Caki2 (cell line): Measurements from ENCODE around the gene LRRIQ3. TPM values are rescaled to one million over a fixed set of nuclear protein-coding genes. Genes with fewer than 3 reads are reported as not detected.
"Not testable (repeated sequence)": the region's sequence is repeated elsewhere in the genome, so short reads cannot be mapped to it uniquely, and the experiment has no call there.

Experiments used
- DNase-seq: peaks from one replicate; pipeline ENCODE4 v3.0.0-alpha.2; 2015; ENCODE audit warnings: low read depth
- in situ Hi-C: cut with HindIII; loops from 2 replicates; pipeline ENCODE4 v1.10.0; 2016; ENCODE audit warnings: low sequenced_read_pairs, low pct_unique_long_range_greater_than_20kb, mixed read lengths
- total RNA-seq: library from RNA; depleted of rRNA; stranded (reverse); fragments of >200 nt; shearing (Covaris generic); gene quantifications from 2 replicates; pipeline ENCODE4 v1.2.3, GENCODE V29; 2014; ENCODE audit warnings: low replicate concordance

Gene LRRIQ3
- total RNA-seq, 1 experiment from 2014 or later = 0.68 TPM

DNA sequence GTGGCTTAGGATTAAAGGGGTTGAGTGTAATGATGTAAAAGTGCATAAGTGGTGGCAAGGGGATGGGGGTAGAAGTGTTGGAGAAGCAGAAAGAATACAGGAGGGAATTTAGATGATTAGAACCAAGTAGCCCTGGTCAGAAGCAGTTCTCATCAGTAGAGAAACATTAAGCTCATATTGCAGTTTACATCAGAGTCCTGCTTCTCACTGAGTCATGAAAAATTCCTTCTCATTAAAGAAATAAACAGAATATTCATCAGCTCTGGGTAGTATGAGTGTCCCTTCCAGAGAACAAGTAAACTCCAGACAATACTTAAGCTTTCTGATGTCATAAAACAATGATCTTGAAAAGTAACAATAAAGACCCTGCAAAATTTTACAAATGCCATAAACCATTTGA, 36.5 kb downstream of the LRRIQ3 start:
- DNase-seq = no peak
- in situ Hi-C loops = no loop called here

DNA sequence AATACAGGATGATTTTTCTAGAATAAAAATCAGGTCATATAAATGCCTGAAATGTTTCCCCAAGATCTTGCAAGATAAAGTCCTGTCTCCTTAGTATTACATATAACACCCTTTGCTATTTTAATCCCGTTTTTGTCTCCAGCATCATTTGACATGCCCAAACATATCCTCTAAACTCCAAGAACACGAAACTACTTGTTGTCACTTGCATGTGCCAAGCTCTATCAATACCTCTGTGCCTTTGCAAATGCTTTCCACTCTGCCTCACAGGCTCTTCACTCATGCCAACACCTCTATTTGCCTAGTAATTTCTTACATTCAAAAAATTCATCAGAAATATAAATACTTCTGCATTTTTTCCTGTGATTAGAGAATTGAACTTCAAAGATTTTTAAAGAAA, 37.9 kb downstream of the LRRIQ3 start:
- in situ Hi-C loops = no loop called here
- no peak for DNase-seq

DNA sequence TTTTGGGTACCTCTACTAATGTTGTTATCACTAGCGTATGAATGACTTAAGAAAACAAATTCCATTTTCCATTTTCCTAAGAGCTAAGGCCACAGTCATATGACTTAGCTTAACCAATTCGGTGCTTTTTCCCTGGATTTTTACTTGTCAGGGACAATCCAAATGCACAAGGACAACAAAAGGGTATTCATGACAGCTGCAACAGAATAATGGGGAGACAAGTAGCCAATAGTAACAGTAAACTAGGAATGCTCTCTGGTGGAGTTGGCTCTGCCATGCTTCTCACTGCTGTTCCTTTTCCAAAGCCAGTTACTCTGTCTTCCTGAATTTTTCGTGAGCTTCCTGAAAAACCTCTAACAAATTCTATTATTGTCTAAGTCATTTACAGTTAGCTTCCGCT, 52.9 kb downstream of the LRRIQ3 start:
- in situ Hi-C loops = no loop called here

DNA sequence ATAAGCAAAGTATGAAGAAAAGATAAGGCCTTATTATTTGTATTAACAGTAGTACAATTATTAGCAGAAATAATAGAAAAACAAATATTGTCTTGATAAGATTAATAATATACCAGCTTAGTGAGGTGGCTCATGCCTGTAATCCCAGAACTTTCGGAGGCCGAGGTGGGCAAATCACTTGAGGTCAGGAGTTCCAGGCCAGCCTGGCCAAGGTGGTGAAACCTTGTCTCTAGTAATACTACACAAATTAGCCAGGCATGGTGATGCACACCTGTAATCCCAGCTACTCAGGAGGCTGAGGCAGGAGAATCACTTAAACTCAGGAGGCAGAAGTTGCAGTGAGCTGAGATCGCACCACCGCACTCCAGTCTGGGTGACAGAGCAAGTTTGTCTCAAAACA, 80.6 kb downstream of the LRRIQ3 start:
- DNase-seq, in situ Hi-C loops: not testable (repeated sequence)

More for the DNA sequence above, 52.9 kb downstream of the LRRIQ3 start:
- DNase-seq = no peak

DNA sequence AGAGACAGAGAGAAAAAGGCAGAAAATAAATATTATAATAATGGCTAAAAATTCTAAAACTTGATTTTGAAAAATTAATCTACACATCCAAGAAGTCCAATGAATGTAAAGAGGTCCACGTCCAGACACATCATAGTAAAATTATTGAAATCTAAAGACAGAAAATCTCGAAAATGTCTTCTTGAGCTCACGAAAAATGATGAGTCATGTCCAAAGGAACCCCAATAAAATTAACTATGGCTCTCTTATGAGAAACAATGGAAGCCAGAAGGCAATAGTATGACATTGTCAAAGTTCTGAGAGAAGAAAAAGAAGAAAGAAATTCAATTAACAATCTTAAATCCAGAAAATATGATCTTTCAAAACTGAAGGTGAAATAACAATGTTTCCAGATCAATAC, 84.6 kb downstream of the LRRIQ3 start:
- in situ Hi-C loops = no loop called here

DNA sequence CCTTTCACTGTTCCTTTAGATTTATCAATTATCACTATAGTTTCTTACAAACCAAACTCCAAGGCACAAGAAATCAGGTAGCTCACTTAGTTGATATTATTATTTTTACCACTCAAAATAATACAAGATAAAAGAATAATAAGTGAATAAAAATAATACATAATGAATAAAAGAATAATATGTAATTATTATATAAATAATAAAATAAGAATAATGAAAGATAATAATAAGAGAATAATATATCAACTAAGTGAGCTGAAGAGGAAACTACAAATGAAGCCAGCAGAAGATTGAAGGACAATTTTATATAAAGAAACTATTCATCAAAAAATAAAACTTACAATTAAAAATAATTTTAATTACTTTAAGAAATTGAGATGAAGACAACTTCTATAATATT, 90.6 kb downstream of the LRRIQ3 start:
- in situ Hi-C loops = no loop called here
- no peak for DNase-seq

More for the DNA sequence above, 84.6 kb downstream of the LRRIQ3 start:
- DNase-seq = no peak

DNA sequence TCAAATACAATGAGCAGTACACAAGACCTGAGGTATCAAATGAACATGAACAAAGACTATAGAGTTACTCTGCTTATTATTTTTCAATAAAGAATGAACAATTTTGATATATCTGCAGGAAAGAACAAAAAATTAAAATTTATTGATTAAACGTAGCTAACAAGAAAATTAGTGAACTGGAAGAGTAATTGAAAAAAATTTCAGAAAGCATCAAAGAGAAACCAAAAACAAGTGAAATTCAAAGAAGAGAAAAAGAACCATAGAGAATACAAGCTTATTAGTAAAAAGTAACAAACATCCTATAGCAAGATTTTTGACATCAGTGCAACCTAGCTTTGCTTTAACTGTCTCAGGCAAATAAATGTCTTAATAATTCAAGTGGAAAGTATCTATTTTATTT, 106.6 kb downstream of the LRRIQ3 start:
- in situ Hi-C loops = no loop called here
- DNase-seq = no peak

DNA sequence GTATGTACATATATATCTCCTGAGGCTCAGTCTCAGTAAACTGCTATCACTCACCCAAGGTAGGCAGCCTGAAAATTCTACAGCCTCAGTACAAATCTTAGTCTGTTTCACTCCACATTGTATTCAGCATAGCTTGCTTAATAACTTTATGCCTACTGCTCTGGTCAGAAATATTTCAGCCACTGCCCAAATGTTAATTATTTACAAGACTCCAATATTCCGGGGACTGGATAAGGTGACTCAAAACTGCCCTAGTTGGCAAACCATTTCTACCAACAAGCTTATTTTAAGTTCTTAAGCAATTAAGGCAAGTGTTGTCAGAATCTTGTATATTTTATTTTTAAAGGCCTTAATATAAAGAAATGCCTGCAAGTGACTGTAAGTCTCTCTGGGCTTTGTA, 114.8 kb downstream of the LRRIQ3 start:
- DNase-seq = peak; percentile 9
- in situ Hi-C loops = no loop called here

DNA sequence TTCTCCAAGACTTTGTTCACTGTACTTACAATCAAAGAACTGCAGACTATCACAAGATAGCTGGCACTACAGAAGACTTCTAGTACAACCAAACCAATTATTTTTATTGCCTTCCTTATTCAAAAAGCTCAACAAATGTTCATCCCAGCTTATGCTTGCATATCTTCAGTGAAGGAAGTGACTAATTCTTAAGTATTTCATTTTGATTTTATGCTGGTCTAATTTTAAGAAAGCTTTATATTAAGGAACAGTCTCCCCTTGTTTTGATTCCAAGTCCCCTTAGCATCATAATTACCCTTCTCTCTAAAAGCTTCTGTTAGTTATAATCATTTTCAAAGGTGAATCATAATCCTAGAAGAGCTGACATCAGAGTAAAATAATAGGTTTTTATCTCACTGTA, 132.9 kb downstream of the LRRIQ3 start:
- in situ Hi-C loops = no loop called here

DNA sequence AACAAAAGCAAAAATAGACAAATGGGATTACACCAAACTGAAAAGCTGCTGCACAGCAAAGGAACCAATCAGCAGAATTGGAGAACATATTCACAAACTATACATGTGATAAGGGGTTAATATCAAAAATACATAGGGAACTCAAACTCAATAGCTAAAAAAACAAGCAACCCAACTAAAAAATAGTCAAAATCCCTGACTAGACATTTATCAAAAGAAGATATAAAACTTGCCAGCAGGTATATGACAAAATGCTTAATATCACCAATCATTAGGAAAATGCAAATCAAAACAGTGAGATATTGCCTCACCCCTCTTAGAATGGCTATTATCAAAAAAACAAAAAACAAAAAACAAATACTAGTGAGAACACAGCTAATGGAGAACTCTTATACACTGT, 140.3 kb downstream of the LRRIQ3 start:
- in situ Hi-C loops = no loop called here
- no peak for DNase-seq

More for the DNA sequence above, 132.9 kb downstream of the LRRIQ3 start:
- DNase-seq = no peak

DNA sequence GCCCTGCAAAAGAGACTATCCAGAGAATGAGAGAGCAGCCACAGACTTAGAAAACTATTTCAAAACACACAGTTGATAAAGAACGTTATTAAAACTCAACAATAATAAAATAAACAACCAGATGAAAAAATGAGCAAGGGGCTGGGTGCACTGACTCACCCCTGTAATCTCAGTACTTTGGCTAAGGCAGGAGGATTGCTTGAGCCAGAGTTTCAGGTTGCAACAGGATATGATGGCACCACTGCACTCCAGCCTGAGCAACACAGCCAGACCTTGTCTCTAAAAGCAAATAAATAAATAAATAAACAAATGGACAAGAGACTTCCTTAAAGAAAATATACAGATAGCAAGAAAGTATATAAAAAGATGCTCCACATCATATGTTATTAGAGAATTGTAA, 144.6 kb downstream of the LRRIQ3 start:
- in situ Hi-C loops = no loop called here
- no peak for DNase-seq

DNA sequence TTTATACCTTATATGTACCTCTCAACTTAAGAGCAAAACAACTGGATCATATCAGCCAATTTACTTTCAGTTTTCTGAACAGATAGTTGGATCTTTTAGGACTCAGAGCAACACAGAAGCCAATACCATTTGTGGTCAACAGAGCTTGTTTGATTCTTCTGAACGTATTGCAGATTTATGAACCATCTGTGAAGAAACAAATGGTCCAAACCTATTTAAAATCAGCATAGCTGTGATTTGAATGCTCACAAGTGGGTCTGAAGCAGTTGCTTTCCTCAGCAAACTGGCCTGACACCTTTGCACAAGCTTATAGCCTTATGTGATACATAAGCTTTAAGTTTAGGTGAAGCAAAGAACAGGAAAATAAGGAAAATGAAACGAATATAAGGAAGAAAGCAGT, 147.6 kb downstream of the LRRIQ3 start:
- DNase-seq = no peak
- in situ Hi-C loops = no loop called here

DNA sequence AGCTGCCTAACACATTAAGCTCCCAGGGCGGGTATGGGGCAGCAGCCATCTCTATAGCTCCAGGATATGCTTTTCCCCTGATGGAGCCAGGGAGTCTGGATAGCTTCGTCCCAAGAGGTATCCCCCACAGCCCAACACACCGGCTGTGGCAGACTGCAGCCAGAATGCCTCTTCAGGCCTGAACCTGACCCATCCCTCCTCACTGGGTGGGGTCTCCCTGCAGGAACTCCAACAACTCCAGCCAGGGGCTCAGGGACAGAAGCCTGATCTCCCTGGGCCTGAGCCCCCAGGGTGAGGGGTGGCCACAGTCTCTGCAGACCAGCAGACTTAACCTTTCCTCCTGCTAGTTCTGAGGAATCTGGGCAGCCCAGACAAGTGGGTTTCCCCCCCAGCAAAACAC, 159.9 kb downstream of the LRRIQ3 start:
- in situ Hi-C loops = no loop called here
- no peak for DNase-seq

DNA sequence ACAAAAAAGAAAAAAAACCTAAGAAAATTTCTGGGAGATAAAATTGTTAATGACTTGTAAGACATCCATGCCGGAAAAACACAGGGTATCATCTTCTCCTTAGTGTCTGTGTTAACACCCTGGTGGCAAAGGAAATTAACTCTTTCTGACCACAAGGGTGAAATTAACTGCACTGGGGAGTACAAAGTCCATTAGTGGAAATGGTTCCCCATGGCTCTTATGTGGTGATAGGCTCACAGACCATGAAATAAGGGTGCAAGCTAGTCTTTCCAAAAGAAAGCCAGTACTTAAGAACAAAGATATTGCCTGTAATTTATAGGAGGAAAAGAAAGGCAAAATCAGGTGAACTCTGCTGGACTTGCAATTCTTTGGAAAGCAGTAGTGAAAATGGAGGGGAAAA, 185.4 kb downstream of the LRRIQ3 start:
- no peak for DNase-seq
- in situ Hi-C loops = no loop called here

DNA sequence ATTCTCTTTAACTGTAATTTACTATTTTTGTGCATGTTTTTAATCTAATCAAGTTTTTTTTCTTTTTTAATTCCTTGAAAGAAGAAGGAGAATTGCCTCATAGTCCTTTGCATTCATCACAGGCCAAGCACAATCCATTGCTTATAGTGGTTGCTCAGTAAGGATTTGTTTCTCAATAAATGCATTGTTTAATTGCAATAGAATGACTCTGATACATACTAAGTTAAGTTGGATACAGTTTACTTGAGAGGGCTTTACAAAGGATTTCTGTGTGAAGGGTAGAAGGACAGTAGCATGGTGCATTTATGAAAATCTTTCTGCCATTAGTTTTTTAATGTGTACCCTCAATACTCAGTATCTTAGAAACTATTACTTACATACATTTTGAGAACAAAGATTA, 186.2 kb downstream of the LRRIQ3 start:
- DNase-seq = no peak
- in situ Hi-C loops = no loop called here

DNA sequence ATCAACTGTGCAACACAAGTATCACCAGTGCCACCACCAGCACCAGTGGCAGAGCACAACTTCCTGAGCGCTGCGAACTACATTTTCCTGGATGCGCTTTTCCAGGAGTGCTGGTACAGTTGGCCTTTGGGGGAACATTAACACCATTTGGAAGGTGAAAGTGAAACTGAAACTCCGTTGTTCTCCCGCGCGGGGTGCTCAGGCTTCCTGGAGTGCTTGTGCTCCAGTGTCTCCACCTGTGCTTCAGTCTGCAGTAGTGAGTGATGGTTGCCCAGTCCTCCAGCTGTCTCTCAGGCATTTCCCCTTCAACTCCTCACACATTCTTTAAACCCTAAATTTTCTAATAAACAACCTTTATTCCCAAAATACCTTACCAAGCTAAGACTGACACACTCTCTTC, 187.8 kb downstream of the LRRIQ3 start:
- no peak for DNase-seq
- in situ Hi-C loops = no loop called here

DNA sequence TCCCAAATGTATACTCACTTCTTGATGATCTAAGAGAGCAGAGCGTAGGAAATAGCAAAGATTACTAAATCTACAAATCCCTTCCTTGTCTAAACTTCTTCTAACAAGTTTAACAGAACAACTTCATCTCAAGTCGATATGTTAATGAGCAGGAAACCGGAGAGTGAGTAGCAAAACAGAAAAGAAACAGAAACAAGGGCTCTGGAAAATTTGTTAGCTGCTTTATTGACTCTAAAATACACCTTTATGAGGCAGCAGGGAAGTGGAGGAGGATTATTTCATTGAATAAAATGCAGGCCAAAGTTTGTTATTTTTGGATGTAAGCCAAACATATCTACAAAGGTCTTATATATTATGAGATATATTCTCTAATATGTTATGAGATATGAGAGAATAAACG, 192.4 kb downstream of the LRRIQ3 start:
- no peak for DNase-seq
- in situ Hi-C loops = no loop called here

DNA sequence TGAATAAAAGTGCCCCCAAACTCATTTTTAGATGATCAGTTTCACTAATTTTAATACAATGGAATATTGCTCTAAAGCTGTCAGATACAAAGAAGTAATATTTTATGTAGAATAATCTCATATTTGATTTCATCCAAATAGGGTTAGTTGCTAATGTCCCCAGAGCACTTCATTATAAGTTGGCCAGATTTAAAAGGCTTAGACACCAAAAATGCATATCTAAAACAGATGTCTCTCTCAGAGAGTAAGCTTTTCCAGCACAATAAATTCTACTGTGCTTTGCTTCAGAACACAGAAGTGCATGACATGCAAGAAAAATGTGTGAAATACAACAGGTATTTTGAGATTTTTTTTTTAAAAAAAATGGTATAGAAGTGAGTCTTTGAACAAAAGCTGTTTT, 194.2 kb downstream of the LRRIQ3 start:
- DNase-seq = no peak
- in situ Hi-C loops = no loop called here

DNA sequence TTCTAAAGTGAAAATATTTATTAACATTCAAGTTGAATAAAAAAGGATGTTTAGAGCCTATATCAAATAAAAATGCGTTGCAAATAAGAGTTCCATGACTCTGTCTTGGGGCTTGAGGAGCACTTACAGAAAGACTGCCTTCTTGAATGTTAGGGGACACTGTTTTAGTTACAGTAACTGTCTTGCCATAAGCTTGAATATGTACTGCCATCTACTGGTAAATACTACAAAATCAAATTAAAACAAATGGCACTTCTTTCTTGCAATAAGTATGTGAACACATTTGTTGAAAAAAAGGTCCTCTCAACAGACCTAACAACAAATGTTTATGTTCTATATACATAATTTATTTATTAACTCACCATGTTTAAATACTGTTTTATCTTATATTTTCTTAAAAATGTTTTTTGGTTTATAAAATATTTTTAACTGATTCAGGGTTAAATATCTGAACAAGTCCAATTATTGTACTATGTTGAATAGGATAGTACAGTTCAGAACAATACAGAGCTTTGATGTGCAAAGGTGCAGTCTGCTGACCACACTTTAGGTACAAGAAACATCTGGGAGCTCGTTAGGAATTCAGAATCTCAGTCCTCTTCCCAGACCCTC, 199.5 kb downstream of the LRRIQ3 start:
- peak; percentile 6 for DNase-seq
- in situ Hi-C loops = no loop called here

DNA sequence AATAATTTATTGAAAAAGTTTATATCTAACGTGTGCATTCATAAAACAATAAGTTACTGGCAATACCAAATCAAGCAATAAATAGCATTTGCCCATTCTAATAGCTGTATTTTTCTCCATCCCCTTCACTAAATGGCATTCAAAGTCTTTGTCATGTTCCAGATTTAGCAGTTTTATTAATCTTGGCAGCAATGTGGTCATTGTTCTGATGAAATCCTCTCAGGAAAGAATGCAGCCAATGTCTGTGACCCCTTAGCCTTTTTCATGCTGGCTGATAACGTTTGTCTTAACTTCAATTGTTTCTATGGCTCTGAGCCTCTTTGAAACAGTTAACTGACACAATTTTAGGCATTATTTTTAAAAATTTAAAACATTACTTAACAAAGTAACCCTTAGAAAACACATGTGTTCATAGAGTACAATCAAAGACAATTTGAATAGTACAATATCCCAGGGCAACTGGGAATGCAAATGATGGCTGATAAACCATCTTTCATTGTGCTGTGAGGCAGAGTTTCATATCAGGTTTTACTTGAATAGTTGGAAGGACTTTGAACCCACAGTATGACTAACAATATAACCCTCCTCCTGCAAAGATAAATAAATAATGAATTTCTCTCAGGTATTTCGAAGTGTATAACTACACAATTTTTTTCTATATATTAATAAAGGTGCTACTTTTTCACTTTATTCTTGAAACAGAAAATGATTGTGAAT, 217.5 kb downstream of the LRRIQ3 start:
- in situ Hi-C loops = no loop called here
- peak; percentile 69 for DNase-seq
